ENCODE measurements around the gene MTHFD2. TPM values are rescaled to one million over a fixed set of nuclear protein-coding genes. Genes with fewer than 3 reads are reported as not detected.

MTHFD2 gene
- total and polyA plus RNA-seq, 2 donors (not counting 3 experiments of a cell fraction or from before 2014, with no cell fraction given), result 25.6 to 83.2 TPM

- peaks cover 9% of the 10 kb centered on the region for H3K4me1 ChIP-seq (ENCODE audit: control insufficient read depth, extremely low read depth, insufficient read depth, low read length)
- no peak overlapping the region for H3K27ac ChIP-seq (ENCODE audit: insufficient read depth, low read depth, low read length)
- TF ChIP-seq POLR2AphosphoS5 (IDR thresholded peaks at IDR 0.05; ENCODE audit: insufficient read depth, low read depth, low read length) (no peak), POLR2A (IDR thresholded peaks at IDR 0.05; ENCODE audit: low read depth, low read length) (no peak), EZH2 (IDR thresholded peaks at IDR 0.05; ENCODE audit: borderline replicate concordance, low read depth, low read length, severe bottlenecking) (no peak), MYC (IDR thresholded peaks at IDR 0.05; ENCODE audit: low read depth, low read length) (no peak), GATA2 (IDR thresholded peaks at IDR 0.05; ENCODE audit: insufficient read depth, insufficient read length, low read depth, low read length) (no peak), FOS (IDR thresholded peaks at IDR 0.05; ENCODE audit: borderline replicate concordance, insufficient read depth, low read length) (no peak), JUN (IDR thresholded peaks at IDR 0.05; ENCODE audit: borderline replicate concordance, insufficient read depth, insufficient read length, low read depth) (no peak)
- TF ChIP-seq, protein P1, sequence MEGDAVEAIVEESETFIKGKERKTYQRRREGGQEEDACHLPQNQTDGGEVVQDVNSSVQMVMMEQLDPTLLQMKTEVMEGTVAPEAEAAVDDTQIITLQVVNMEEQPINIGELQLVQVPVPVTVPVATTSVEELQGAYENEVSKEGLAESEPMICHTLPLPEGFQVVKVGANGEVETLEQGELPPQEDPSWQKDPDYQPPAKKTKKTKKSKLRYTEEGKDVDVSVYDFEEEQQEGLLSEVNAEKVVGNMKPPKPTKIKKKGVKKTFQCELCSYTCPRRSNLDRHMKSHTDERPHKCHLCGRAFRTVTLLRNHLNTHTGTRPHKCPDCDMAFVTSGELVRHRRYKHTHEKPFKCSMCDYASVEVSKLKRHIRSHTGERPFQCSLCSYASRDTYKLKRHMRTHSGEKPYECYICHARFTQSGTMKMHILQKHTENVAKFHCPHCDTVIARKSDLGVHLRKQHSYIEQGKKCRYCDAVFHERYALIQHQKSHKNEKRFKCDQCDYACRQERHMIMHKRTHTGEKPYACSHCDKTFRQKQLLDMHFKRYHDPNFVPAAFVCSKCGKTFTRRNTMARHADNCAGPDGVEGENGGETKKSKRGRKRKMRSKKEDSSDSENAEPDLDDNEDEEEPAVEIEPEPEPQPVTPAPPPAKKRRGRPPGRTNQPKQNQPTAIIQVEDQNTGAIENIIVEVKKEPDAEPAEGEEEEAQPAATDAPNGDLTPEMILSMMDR (IDR thresholded peaks at IDR 0.05; ENCODE audit: extremely low read depth in 1 of 2, insufficient read depth in 1 of 2, low read depth in 1 of 2, low read length in 2 of 2), result no peak
- TF ChIP-seq, protein P2, sequence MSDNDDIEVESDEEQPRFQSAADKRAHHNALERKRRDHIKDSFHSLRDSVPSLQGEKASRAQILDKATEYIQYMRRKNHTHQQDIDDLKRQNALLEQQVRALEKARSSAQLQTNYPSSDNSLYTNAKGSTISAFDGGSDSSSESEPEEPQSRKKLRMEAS (IDR thresholded peaks at IDR 0.05; ENCODE audit: insufficient read depth, insufficient read length), result no peak
- no TSS peak for BruUV-seq (replicated peaks)
- dilution Hi-C loops (cut with MboI; ENCODE audit: extremely low pct_ligation_motif_present, low sequenced_read_pairs) (no loop called here), intact Hi-C loops (cut with micrococcal nuclease) (no loop called here)
- FAIRE-seq (no peak), DNase-seq (ENCODE audit: low read depth, low spot score) (no peak)
- H2AFZ ChIP-seq (ENCODE audit: low read depth, low read length), result no peak overlapping the region
- CTCF ChIA-PET, result interaction anchor here (0.7 kb wide), 1 partner anchor 11 kb away, joined by 3 read pairs; no protein-coding TSS in a partner anchor
- no peak overlapping the region for H3K4me2 ChIP-seq (ENCODE audit: insufficient read depth, low read length)
- no peaks in the 10 kb centered on the region for H3K9me1 ChIP-seq (replicated peaks; ENCODE audit: control insufficient read depth, extremely low read depth, insufficient read depth, low read length)
- POLR2A ChIA-PET, result no interaction called here
- H3K27me3 ChIP-seq (ENCODE audit: control insufficient read depth in 2 of 2, insufficient read depth in 2 of 2, low read length in 2 of 2), result no peaks in the 10 kb centered on the region
- H3K79me2 ChIP-seq (ENCODE audit: control insufficient read depth, insufficient read depth, low read length), result peaks cover 66% of the 10 kb centered on the region
- H3K36me3 ChIP-seq (ENCODE audit: control insufficient read depth in 2 of 2, extremely low read depth in 1 of 2, insufficient read depth in 2 of 2, low read length in 2 of 2), result peaks cover 6 to 9% of the 10 kb centered on the region in 2 experiments
- H4K20me1 ChIP-seq (replicated peaks; ENCODE audit: control insufficient read depth, extremely low read depth, insufficient read depth, low read length), result peaks cover 5% of the 10 kb centered on the region
- no peak overlapping the region for H3K4me3 ChIP-seq (replicated peaks in 1 of 3; ENCODE audit: insufficient read depth in 1 of 3, low read depth in 1 of 3, low read length in 3 of 3)
- H3K9me3 ChIP-seq (replicated peaks; ENCODE audit: control insufficient read depth, insufficient read depth, low read length), result no peaks in the 10 kb centered on the region
- no peak overlapping the region for H3K9ac ChIP-seq (replicated peaks; ENCODE audit: extremely low read depth, insufficient read depth, low read length)
Measured at GRCh38 chr2:74174909-74175308, 23.5 kb upstream of the MTHFD2 start.

Measured in endothelial cell of umbilical vein (primary cell).